Loucy (cell line): ENCODE data around the gene ZNF2.

Source experiments
- H2AFZ ChIP-seq: fragments of 200-600 bp; sonication (generic); 2 replicates; pipeline ENCODE4 v1.6.0; 2016; ENCODE audit warnings: antibody characterized with exemption, mild to moderate bottlenecking, low read length, moderate library complexity
- H3F3A ChIP-seq: fragments of 200-600 bp; 2 replicates; pipeline ENCODE4 v1.6.0; 2016; ENCODE audit warnings: antibody characterized with exemption, low read depth, mild to moderate bottlenecking
- H3K27me3 ChIP-seq: fragments of 200-600 bp; sonication (generic); 2 replicates; pipeline ENCODE4 v1.6.1; 2014; ENCODE audit warnings: low read length, mild to moderate bottlenecking; ENCODE audit not compliant: insufficient read depth, poor library complexity, severe bottlenecking
- H3K36me3 ChIP-seq: fragments of 200-600 bp; sonication (generic); 2 replicates; pipeline ENCODE4 v1.6.1; 2016; ENCODE audit warnings: low read length; ENCODE audit not compliant: insufficient read depth
- H3K4me1 ChIP-seq: fragments of 200-600 bp; sonication (generic); 2 replicates; pipeline ENCODE4 v1.5.1; 2014; ENCODE audit warnings: low read length, mild to moderate bottlenecking; ENCODE audit not compliant: insufficient read depth, poor library complexity, severe bottlenecking
- H3K4me2 ChIP-seq: fragments of 200-600 bp; sonication (generic); 2 replicates; pipeline ENCODE4 v1.6.0; 2014; ENCODE audit warnings: antibody characterized with exemption, low read length, low read depth, mild to moderate bottlenecking; ENCODE audit not compliant: poor library complexity, severe bottlenecking
- H3K4me3 ChIP-seq: fragments of 200-600 bp; sonication (generic); 2 replicates; pipeline ENCODE4 v1.5.1; 2014; ENCODE audit warnings: low read length, mild to moderate bottlenecking, mixed read lengths; ENCODE audit not compliant: poor library complexity, severe bottlenecking
- H3K79me2 ChIP-seq: fragments of 200-600 bp; sonication (generic); 2 replicates; pipeline ENCODE4 v1.6.1; 2014; ENCODE audit warnings: low read length; ENCODE audit not compliant: insufficient read depth
- H3K9ac ChIP-seq: fragments of 200-600 bp; sonication (generic); 2 replicates; pipeline ENCODE4 v1.6.0; 2014; ENCODE audit warnings: mild to moderate bottlenecking, low read depth, low read length, moderate library complexity; ENCODE audit not compliant: poor library complexity, severe bottlenecking
- H3K9me2 ChIP-seq: fragments of 200-600 bp; sonication (generic); replicated peaks from 2 replicates; pipeline ENCODE4 v1.6.1; 2016; ENCODE audit warnings: low read depth, low read length, mixed read lengths
- H3K9me3 ChIP-seq: fragments of 200-600 bp; sonication (generic); 2 replicates; pipeline ENCODE4 v1.6.1; 2014; ENCODE audit warnings: mild to moderate bottlenecking, antibody characterized with exemption, low read length, low read depth; ENCODE audit not compliant: insufficient read depth
- H4K20me1 ChIP-seq: fragments of 200-600 bp; sonication (generic); 2 replicates; pipeline ENCODE4 v1.6.0; 2014; ENCODE audit warnings: antibody characterized with exemption, low read length, mild to moderate bottlenecking; ENCODE audit not compliant: insufficient read depth, poor library complexity, severe bottlenecking
- CTCF ChIP-seq: fragments of 200-600 bp; sonication (generic); conservative IDR thresholded peaks from 2 replicates; pipeline ENCODE4 v1.5.1; 2014; ENCODE audit warnings: mild to moderate bottlenecking, antibody characterized with exemption, low read length
- EZH2phosphoT487 ChIP-seq: fragments of 200-600 bp; IDR thresholded peaks from 2 replicates; pipeline ENCODE4 v1.6.1; 2018; ENCODE audit warnings: antibody characterized with exemption, mild to moderate bottlenecking, moderate library complexity, borderline replicate concordance

ZNF2 gene

GRCh38 chr2:95171902-95172301 is 6.3 kb downstream of the ZNF2 start:
- Histone ChIP-seq H3K4me1 (peaks cover under 1% of the 10 kb centered on the region), H4K20me1 (no peaks in the 10 kb centered on the region), H3K79me2 (no peaks in the 10 kb centered on the region), H3K27me3 (no peaks in the 10 kb centered on the region), H3K9ac (no peak overlapping the region), H3K9me2 (no peaks in the 10 kb centered on the region), H3K36me3 (no peaks in the 10 kb centered on the region), H3K4me2 (no peak overlapping the region), H3K4me3 (no peak overlapping the region), H2AFZ (no peak overlapping the region), H3F3A (no peaks in the 10 kb centered on the region), H3K9me3 (no peaks in the 10 kb centered on the region)
- no peak for TF ChIP-seq EZH2phosphoT487
- no peak for TF ChIP-seq CTCF

GRCh38 chr2:95174031-95174542 is 8.5 kb downstream of the ZNF2 start:
- Histone ChIP-seq H3K9me3 (no peaks in the 10 kb centered on the region), H3K9ac (no peak overlapping the region), H3K4me2 (no peak overlapping the region), H3F3A (no peaks in the 10 kb centered on the region), H3K27me3 (no peaks in the 10 kb centered on the region), H4K20me1 (no peaks in the 10 kb centered on the region), H3K4me3 (no peak overlapping the region), H3K9me2 (no peaks in the 10 kb centered on the region), H2AFZ (no peak overlapping the region), H3K36me3 (no peaks in the 10 kb centered on the region), H3K79me2 (no peaks in the 10 kb centered on the region), H3K4me1 (no peaks in the 10 kb centered on the region)
- TF ChIP-seq CTCF, result no peak
- TF ChIP-seq EZH2phosphoT487, result no peak

DNA sequence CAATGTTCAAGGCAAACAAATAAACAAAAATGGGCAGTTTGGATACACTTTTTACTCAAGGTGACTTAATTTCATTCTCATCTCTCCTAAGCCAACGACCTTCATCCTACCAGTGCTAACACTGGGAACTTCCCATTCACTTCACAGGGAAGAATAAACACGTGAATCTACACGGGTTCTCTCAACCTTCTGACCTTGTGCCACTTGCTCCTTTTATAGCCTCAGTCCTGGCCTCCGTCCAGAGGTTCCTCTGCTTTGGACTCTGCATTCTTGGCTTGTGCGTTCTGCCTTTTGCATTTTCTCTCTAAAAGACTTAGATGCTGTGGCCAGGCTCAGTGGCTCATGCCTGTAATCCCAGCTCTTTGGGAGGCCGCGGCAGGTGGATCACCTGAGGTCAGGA is 13.8 kb downstream of the ZNF2 start:
- no peaks in the 10 kb centered on the region for H3F3A ChIP-seq
- no peak overlapping the region for H3K4me2 ChIP-seq
- no peaks in the 10 kb centered on the region for H3K9me3 ChIP-seq
- H3K9me2 ChIP-seq, result no peaks in the 10 kb centered on the region
- H3K4me3 ChIP-seq, result no peak overlapping the region
- H3K79me2 ChIP-seq, result no peaks in the 10 kb centered on the region
- TF ChIP-seq CTCF (no peak), EZH2phosphoT487 (no peak)
- no peaks in the 10 kb centered on the region for H4K20me1 ChIP-seq
- H3K27me3 ChIP-seq, result no peaks in the 10 kb centered on the region
- no peaks in the 10 kb centered on the region for H3K4me1 ChIP-seq
- no peak overlapping the region for H3K9ac ChIP-seq
- no peak overlapping the region for H2AFZ ChIP-seq
- H3K36me3 ChIP-seq, result peaks cover 20% of the 10 kb centered on the region; the same call in 1 of the 2 replicates
